Type B pancreatic cell (in vitro differentiated cells): Measurements from ENCODE around the gene VRK1. TPM values are rescaled to one million over a fixed set of nuclear protein-coding genes. Genes with fewer than 3 reads are reported as not detected.

Experiments
- DNase-seq: peaks from one replicate; pipeline ENCODE4 v3.0.0; 2021; ENCODE audit warnings: mixed read lengths; ENCODE audit not compliant: unreplicated experiment; ENCODE audit errors: extremely low spot score
- H3K27ac Mint-ChIP-seq: 2 replicates; pipeline ENCODE4 v1.8.0; 2021; ENCODE audit warnings: mild to moderate bottlenecking, mixed read lengths
- H3K27me3 Mint-ChIP-seq: 2 replicates; pipeline ENCODE4 v1.8.0; 2021; ENCODE audit warnings: mixed read lengths
- H3K36me3 Mint-ChIP-seq: 2 replicates; pipeline ENCODE4 v1.8.0; 2021; ENCODE audit warnings: mixed read lengths
- H3K4me1 Mint-ChIP-seq: one replicate; pipeline ENCODE4 v1.8.0; 2021; ENCODE audit warnings: mixed read lengths; ENCODE audit not compliant: unreplicated experiment
- H3K4me3 Mint-ChIP-seq: 2 replicates; pipeline ENCODE4 v1.8.0; 2021; ENCODE audit warnings: mild to moderate bottlenecking, mixed read lengths
- H3K9me3 Mint-ChIP-seq: 2 replicates; pipeline ENCODE4 v1.8.0; 2021; ENCODE audit warnings: mixed read lengths
- total RNA-seq: library from RNA; stranded (reverse); gene quantifications from 2 replicates; pipeline ENCODE4 v1.2.1, GENCODE V29; 2021; ENCODE audit warnings: low replicate concordance
- TF ChIP-seq, protein P1 (sequence below): fragments of 200-600 bp; sonication (generic); conservative IDR thresholded peaks from 2 replicates; pipeline ENCODE4 v1.5.0; 2021; ENCODE audit warnings: antibody characterized with exemption, mild to moderate bottlenecking

VRK1 gene
- total RNA-seq, 1 donor from 2014 or later: 36.9 TPM

DNA sequence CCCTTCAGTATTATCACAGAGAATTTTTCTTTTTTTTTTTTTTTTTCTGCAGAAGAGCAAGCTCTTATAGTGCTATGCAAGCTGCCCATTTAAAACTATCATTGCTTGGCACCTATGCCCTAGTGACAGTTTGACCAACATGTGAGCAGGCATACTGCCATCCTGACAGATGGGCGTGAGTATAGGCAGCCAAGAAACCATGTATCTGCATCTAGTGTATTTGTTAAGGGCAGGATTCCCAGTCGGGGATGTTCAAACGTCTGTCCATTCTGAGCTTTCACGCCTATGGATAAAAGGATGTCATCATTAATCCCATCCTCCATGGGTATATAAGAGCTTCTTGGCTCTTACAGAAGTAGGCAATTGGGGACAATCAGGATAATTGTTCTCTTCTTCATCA lies 8.8 kb downstream of the VRK1 start:
- H3K36me3 Mint-ChIP-seq: no peaks in the 10 kb centered on the region
- no peak for DNase-seq
- TF ChIP-seq, protein P1, sequence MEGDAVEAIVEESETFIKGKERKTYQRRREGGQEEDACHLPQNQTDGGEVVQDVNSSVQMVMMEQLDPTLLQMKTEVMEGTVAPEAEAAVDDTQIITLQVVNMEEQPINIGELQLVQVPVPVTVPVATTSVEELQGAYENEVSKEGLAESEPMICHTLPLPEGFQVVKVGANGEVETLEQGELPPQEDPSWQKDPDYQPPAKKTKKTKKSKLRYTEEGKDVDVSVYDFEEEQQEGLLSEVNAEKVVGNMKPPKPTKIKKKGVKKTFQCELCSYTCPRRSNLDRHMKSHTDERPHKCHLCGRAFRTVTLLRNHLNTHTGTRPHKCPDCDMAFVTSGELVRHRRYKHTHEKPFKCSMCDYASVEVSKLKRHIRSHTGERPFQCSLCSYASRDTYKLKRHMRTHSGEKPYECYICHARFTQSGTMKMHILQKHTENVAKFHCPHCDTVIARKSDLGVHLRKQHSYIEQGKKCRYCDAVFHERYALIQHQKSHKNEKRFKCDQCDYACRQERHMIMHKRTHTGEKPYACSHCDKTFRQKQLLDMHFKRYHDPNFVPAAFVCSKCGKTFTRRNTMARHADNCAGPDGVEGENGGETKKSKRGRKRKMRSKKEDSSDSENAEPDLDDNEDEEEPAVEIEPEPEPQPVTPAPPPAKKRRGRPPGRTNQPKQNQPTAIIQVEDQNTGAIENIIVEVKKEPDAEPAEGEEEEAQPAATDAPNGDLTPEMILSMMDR: no peak
- no peak overlapping the region for H3K4me3 Mint-ChIP-seq
- peaks cover 8% of the 10 kb centered on the region for H3K9me3 Mint-ChIP-seq
- H3K27me3 Mint-ChIP-seq: no peaks in the 10 kb centered on the region
- H3K4me1 Mint-ChIP-seq: no peaks in the 10 kb centered on the region
- no peak overlapping the region for H3K27ac Mint-ChIP-seq

DNA sequence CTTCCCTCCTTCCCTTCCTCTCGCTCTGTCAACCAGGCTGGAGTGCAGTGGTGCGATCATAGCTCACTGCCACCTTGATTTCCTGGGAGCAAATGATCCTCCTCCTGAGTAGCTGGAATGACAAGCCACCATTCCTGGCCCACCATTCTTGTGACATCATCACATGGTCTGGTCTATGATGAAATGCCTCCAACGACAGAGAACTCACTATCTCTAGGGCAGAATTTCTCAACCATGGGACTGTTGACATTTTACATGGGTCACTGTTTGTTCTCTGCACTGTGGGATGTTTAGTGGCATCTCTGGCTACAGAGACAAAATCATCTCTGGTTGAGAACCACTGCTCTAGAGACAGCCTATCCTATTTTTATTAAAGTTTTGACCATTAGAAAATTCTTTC lies 9.7 kb downstream of the VRK1 start:
- H3K4me1 Mint-ChIP-seq: no peaks in the 10 kb centered on the region
- H3K4me3 Mint-ChIP-seq: no peak overlapping the region
- H3K27me3 Mint-ChIP-seq: no peaks in the 10 kb centered on the region
- no peak overlapping the region for H3K27ac Mint-ChIP-seq
- TF ChIP-seq, protein P1: no peak
- no peak for DNase-seq
- peaks cover 8% of the 10 kb centered on the region for H3K9me3 Mint-ChIP-seq
- H3K36me3 Mint-ChIP-seq: peaks cover 4% of the 10 kb centered on the region

DNA sequence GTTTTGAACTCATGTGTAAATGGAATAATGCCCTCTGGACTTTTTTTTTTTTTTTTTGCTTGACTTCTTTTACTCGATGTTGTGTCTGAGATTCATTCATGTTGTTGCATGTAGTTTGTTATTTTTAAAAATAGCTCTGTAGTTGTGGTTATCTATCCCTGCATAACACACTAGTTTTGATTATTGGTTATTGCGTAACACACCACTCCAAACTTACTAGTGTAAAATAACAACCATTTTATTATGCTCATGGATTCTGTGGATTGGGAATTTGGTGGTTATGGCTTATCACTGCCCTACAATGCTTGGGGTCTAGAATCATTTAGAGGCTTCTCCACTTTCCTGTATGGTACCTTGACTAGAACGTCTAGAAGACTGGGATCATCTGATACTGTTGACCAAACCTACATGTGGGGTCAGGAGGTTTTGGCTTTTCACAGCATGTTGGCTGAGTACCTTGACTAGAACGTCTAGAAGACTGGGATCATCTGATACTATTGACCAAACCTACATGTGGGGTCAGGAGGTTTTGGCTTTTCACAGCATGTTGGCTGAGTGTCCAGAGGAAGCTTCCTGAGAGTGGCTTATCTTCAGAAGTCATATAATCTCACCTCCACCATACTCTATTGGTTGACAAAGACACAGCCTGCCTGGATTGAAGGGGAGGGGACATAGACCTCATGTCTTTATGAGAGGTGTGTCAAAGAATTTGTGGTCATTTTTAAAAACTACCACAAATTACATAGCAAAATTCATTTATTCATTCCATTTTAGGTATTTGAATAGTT lies 11.6 kb downstream of the VRK1 start:
- no peak overlapping the region for H3K4me3 Mint-ChIP-seq
- H3K36me3 Mint-ChIP-seq: peaks cover 4% of the 10 kb centered on the region
- DNase-seq: no peak
- TF ChIP-seq, protein P1: no peak
- no peaks in the 10 kb centered on the region for H3K4me1 Mint-ChIP-seq
- H3K9me3 Mint-ChIP-seq: peaks cover 8% of the 10 kb centered on the region
- H3K27me3 Mint-ChIP-seq: no peaks in the 10 kb centered on the region
- no peak overlapping the region for H3K27ac Mint-ChIP-seq

DNA sequence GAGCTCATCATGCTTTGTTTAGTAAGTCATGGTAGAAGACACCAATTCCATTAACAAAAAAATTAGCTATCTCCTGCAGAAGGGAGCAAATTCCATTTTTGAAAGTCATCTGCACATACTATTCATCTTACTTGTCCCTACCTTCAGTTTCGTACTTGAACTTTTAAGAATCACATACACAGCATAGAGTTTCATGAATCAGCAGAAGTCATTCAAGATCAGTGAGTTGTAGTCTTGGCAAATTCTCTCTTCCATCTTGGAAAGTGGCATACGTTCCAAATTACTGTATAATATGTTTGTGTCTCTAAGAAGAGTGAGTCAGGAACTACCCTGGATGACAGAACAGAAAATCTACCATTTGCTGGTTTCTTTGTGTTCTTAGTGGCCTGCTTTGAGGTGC lies 14.1 kb downstream of the VRK1 start:
- TF ChIP-seq, protein P1: no peak
- Mint-ChIP-seq H3K4me1 (peaks cover 4% of the 10 kb centered on the region), H3K27me3 (no peaks in the 10 kb centered on the region), H3K27ac (no peak overlapping the region), H3K4me3 (no peak overlapping the region), H3K9me3 (peaks cover 8% of the 10 kb centered on the region), H3K36me3 (peaks cover 4% of the 10 kb centered on the region)
- DNase-seq: no peak

GRCh38 chr14:96811985-96812667 lies 14.9 kb downstream of the VRK1 start:
- Mint-ChIP-seq H3K27me3 (no peaks in the 10 kb centered on the region), H3K4me1 (peaks cover 4% of the 10 kb centered on the region), H3K27ac (no peak overlapping the region), H3K36me3 (peaks cover 4% of the 10 kb centered on the region), H3K4me3 (no peak overlapping the region), H3K9me3 (peaks cover 8% of the 10 kb centered on the region)
- TF ChIP-seq, protein P1: no peak
- no peak for DNase-seq
